Measurements from ENCODE around the gene KIF27.
"Not testable (repeated sequence)": the region's sequence is repeated elsewhere in the genome, so short reads cannot be mapped to it uniquely, and the experiment has no call there.

Gene KIF27

DNA sequence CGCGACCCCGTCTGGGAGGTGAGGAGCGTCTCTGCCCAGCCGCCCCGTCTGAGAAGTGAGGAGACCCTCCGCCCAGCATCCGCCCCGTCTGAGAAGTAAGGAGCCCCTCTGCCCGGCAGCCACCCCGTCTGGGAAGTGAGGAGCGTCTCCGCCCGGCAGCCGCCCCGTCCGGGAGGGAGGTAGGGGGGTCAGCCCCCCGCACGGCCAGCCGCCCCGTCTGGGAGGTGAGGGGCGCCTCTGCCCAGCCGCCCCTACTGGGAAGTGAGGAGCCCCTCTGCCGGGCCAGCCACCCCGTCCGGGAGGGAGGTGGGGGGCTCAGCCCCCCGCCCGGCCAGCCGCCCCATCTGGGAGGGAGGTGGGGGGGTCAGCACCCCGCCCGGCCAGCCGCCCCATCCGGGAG is 117.3 kb downstream of the KIF27 start:
- FAIRE-seq: not testable (repeated sequence)

DNA sequence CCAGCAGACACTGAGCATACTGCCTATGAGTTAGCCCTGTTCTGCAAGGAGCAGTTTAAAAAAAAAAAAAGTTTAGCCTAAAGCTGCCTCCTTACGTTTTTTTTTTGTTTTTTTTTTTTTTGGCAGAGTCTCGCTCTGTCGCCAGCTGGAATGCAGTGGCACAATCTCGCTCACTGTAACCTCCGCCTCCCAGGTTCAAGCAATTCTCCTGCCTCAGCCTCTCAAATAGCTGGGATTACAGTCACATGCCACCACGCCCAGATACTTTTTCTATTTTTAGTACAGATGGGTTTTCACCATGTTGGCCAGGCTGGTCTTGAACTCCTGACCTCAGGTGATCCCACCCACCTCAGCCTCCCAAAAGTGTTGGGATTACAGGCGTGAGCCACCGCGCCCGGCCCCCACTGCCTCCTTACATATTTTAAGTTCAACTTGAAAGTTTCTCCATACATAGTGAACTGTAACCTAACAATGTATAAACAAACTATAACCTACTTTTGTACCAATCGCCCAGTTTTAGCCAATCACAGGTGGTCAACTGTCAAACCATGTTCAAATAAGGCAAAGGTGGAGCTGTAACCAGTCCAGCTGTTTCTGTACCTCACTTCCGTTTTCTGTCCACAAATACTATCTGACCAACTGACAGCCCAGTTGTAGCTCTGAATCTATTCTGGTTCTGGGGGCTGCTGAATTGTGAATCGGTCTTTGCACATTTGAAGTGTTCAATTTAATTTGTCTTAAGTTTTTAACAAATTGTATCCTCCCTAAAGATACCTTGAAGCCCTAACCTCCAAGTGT is 120.8 kb downstream of the KIF27 start:
- FAIRE-seq: no peak

DNA sequence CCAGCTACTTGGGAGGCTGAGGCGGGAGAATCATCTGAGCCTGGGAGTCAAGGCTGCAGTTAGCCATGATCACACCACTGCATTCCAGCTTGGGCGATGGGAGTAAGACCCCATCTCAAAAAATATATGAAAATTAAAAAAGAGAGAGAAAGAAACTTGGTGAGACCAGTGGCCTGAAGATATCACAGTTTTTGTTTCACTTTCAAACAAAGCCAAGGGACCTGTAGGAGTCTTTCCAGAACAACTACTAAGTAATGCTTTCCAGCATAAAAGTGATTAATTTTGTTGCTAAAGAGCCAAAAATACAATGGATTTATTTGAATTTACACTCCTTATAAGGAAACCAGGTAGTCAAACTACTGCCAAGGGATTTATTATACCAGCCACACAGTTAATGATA is 127.2 kb downstream of the KIF27 start:
- no peak for FAIRE-seq

DNA sequence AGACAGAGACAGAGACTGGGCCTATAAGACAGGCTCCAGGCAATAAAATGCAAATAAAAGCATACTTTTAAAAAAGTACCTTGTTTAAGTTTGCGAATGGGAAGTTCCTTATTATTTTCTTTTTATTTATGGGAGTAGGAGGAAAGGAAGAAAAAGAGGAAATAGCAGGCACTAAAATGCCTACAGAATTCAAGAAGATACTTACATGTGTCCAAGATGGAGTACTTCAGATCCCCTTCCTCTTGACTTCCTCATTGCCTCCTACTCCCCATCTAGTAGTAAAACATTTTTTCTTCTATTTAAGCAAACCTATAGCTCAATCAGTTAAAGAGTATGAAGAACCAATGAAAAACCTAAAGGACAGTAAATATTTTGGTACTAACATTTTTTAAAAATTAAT is 128.5 kb downstream of the KIF27 start:
- FAIRE-seq: no peak

All from G401.6 (cell line).